Activated T-cell treated with anti-CD3 and anti-CD28 coated beads, Interleukin-2, amount 50 U/mL, for 72 hours (primary cell): Measurements from ENCODE around the gene GOLGB1. TPM values are rescaled to one million over a fixed set of nuclear protein-coding genes. Genes with fewer than 3 reads are reported as not detected.
"Not testable (repeated sequence)": the region's sequence is repeated elsewhere in the genome, so short reads cannot be mapped to it uniquely, and the experiment has no call there.

Source experiments
- ATAC-seq, 2 donors: fragments of 150-1000 bp; cut with Tn5 transposase; replicated peaks in 1 of 2; 2 replicates each; pipeline ENCODE4 v1.10.0; 2021; ENCODE audit warnings: moderate library complexity in 2 of 2, mild to moderate bottlenecking in 1 of 2
- DNase-seq, 2 donors: peaks; one replicate each; pipeline ENCODE4 v3.0.0; 2021 to 2022; ENCODE audit warnings: mixed read lengths in 1 of 2
- H3K27ac Mint-ChIP-seq: one replicate; pipeline ENCODE4 v1.8.0; 2022; ENCODE audit warnings: mild to moderate bottlenecking, moderate library complexity, mixed read lengths
- H3K27me3 Mint-ChIP-seq: one replicate; pipeline ENCODE4 v1.8.0; 2022; ENCODE audit warnings: low read depth, mixed read lengths
- H3K36me3 Mint-ChIP-seq, 2 donors: one replicate each; pipeline ENCODE4 v1.8.0; 2022; ENCODE audit warnings: mixed read lengths in 2 of 2, mild to moderate bottlenecking in 1 of 2; ENCODE audit not compliant: insufficient read depth in 2 of 2
- H3K4me1 Mint-ChIP-seq: one replicate; pipeline ENCODE4 v1.8.0; 2022; ENCODE audit warnings: low read depth, mixed read lengths
- H3K4me3 Mint-ChIP-seq, 2 donors: one replicate each; pipeline ENCODE4 v1.8.0; 2022; ENCODE audit warnings: mild to moderate bottlenecking in 2 of 2, mixed read lengths in 2 of 2, moderate library complexity in 2 of 2
- H3K9me3 Mint-ChIP-seq, 2 donors: one replicate each; pipeline ENCODE4 v1.8.0; 2022; ENCODE audit warnings: mixed read lengths in 2 of 2
- total RNA-seq, 2 donors: library from RNA; stranded (reverse); gene quantifications; one replicate each; pipeline ENCODE4 v1.2.3, GENCODE V29; 2022

Gene GOLGB1
- total RNA-seq, 2 donors from 2014 or later, result 26.5 to 33.1 TPM

- DNase-seq (no peak), ATAC-seq (no peak)
- H3K27me3 Mint-ChIP-seq, result no peaks in the 10 kb centered on the region
- no peaks in the 10 kb centered on the region for H3K36me3 Mint-ChIP-seq
- H3K9me3 Mint-ChIP-seq, result no peaks in the 10 kb centered on the region
- no peaks in the 10 kb centered on the region for H3K4me1 Mint-ChIP-seq
- H3K27ac Mint-ChIP-seq, result no peak overlapping the region
- H3K4me3 Mint-ChIP-seq, result no peak overlapping the region
Measured at GRCh38 chr3:121757812-121758545, 8.4 kb upstream of the GOLGB1 start.

GRCh38 chr3:121757087-121757811 is 7.7 kb upstream of the GOLGB1 start:
- H3K9me3 Mint-ChIP-seq, result no peaks in the 10 kb centered on the region
- H3K36me3 Mint-ChIP-seq, result no peaks in the 10 kb centered on the region
- no peak overlapping the region for H3K4me3 Mint-ChIP-seq
- DNase-seq, result no peak
- no peak overlapping the region for H3K27ac Mint-ChIP-seq
- no peaks in the 10 kb centered on the region for H3K27me3 Mint-ChIP-seq
- no peaks in the 10 kb centered on the region for H3K4me1 Mint-ChIP-seq
- no peak for ATAC-seq

- Mint-ChIP-seq H3K27ac (no peak overlapping the region), H3K4me1 (peaks cover under 1% of the 10 kb centered on the region), H3K9me3 (no peaks in the 10 kb centered on the region), H3K4me3 (no peak overlapping the region), H3K27me3 (no peaks in the 10 kb centered on the region), H3K36me3 (no peaks in the 10 kb centered on the region)
- ATAC-seq (no peak), DNase-seq (no peak)
Measured at GRCh38 chr3:121752772-121753171, 3.2 kb upstream of the GOLGB1 start.

- peaks cover 5% of the 10 kb centered on the region for H3K4me1 Mint-ChIP-seq
- H3K4me3 Mint-ChIP-seq, result no peak overlapping the region
- no peaks in the 10 kb centered on the region for H3K36me3 Mint-ChIP-seq
- DNase-seq (no peak), ATAC-seq (no peak)
- no peaks in the 10 kb centered on the region for H3K9me3 Mint-ChIP-seq
- no peak overlapping the region for H3K27ac Mint-ChIP-seq
- H3K27me3 Mint-ChIP-seq, result no peaks in the 10 kb centered on the region
Measured at GRCh38 chr3:121752261-121752660, 2.7 kb upstream of the GOLGB1 start.

- Mint-ChIP-seq H3K9me3 (no peaks in the 10 kb centered on the region), H3K4me3 (no peak overlapping the region), H3K4me1 (peaks cover 6% of the 10 kb centered on the region), H3K27me3 (no peaks in the 10 kb centered on the region), H3K27ac (no peak overlapping the region), H3K36me3 (no peaks in the 10 kb centered on the region)
- no peak for ATAC-seq
- no peak for DNase-seq
Measured at GRCh38 chr3:121750087-121750415, 510 bp upstream of the GOLGB1 start.

GRCh38 chr3:121748680-121749275 is 763 bp downstream of the GOLGB1 start:
- Mint-ChIP-seq H3K4me3 (no peak overlapping the region), H3K9me3 (no peaks in the 10 kb centered on the region)
- DNase-seq, result peak; percentile 51 to 55

GRCh38 chr3:121747976-121748375 is 1.6 kb downstream of the GOLGB1 start:
- H3K27me3 Mint-ChIP-seq, result no peaks in the 10 kb centered on the region
- H3K4me1 Mint-ChIP-seq, result peaks cover 6% of the 10 kb centered on the region
- H3K9me3 Mint-ChIP-seq, result no peaks in the 10 kb centered on the region
- no peak for DNase-seq
- H3K36me3 Mint-ChIP-seq, result no peaks in the 10 kb centered on the region
- no peak for ATAC-seq
- no peak overlapping the region for H3K4me3 Mint-ChIP-seq
- no peak overlapping the region for H3K27ac Mint-ChIP-seq

More at GRCh38 chr3:121748680-121749275, 763 bp downstream of the GOLGB1 start:
- Mint-ChIP-seq H3K27me3 (no peaks in the 10 kb centered on the region), H3K4me1 (peaks cover 6% of the 10 kb centered on the region), H3K27ac (no peak overlapping the region), H3K36me3 (no peaks in the 10 kb centered on the region)
- ATAC-seq, result peak; percentile 18 to 24

- H3K9me3 Mint-ChIP-seq, result not testable (repeated sequence)
Measured at GRCh38 chr3:121743106-121743505, 6.4 kb downstream of the GOLGB1 start.

GRCh38 chr3:121740896-121741295 is 8.6 kb downstream of the GOLGB1 start:
- H3K9me3 Mint-ChIP-seq, result peaks cover 0 to 2% of the 10 kb centered on the region in 2 donors
- DNase-seq (no peak), ATAC-seq (no peak)
- H3K27ac Mint-ChIP-seq, result no peak overlapping the region
- H3K36me3 Mint-ChIP-seq, result peaks cover 3 to 7% of the 10 kb centered on the region in 2 donors
- H3K4me3 Mint-ChIP-seq, result no peak overlapping the region
- H3K4me1 Mint-ChIP-seq, result peaks cover 41% of the 10 kb centered on the region
- H3K27me3 Mint-ChIP-seq, result no peaks in the 10 kb centered on the region

More at GRCh38 chr3:121743106-121743505, 6.4 kb downstream of the GOLGB1 start:
- not testable (repeated sequence) for ATAC-seq, H3K4me3 Mint-ChIP-seq, DNase-seq, H3K27me3 Mint-ChIP-seq, H3K27ac Mint-ChIP-seq, H3K36me3 Mint-ChIP-seq
- H3K4me1 Mint-ChIP-seq, result peaks cover 33% of the 10 kb centered on the region

GRCh38 chr3:121739902-121740301 is 9.6 kb downstream of the GOLGB1 start:
- DNase-seq (no peak), ATAC-seq (no peak)
- peaks cover 3 to 7% of the 10 kb centered on the region in 2 donors for H3K36me3 Mint-ChIP-seq
- no peaks in the 10 kb centered on the region for H3K27me3 Mint-ChIP-seq
- H3K9me3 Mint-ChIP-seq, result peaks cover 0 to 2% of the 10 kb centered on the region in 2 donors
- peaks cover 50% of the 10 kb centered on the region for H3K4me1 Mint-ChIP-seq
- no peak overlapping the region for H3K4me3 Mint-ChIP-seq
- no peak overlapping the region for H3K27ac Mint-ChIP-seq

GRCh38 chr3:121737644-121738043 is 11.9 kb downstream of the GOLGB1 start:
- Mint-ChIP-seq H3K27me3 (no peaks in the 10 kb centered on the region), H3K36me3 (peaks cover 2 to 6% of the 10 kb centered on the region in 2 donors), H3K4me1 (peaks cover 60% of the 10 kb centered on the region), H3K9me3 (peaks cover 0 to 2% of the 10 kb centered on the region in 2 donors), H3K4me3 (no peak overlapping the region), H3K27ac (no peak overlapping the region)
- DNase-seq (no peak), ATAC-seq (no peak)

- Mint-ChIP-seq H3K4me1 (peaks cover 54% of the 10 kb centered on the region), H3K27me3 (no peaks in the 10 kb centered on the region), H3K9me3 (no peaks in the 10 kb centered on the region), H3K27ac (peak overlapping the region; percentile 20), H3K4me3 (peak overlapping the region; percentile 71), H3K36me3 (no peaks in the 10 kb centered on the region)
- DNase-seq (peak; percentile 24 to 48), ATAC-seq (peak; percentile 78 to 79)
Measured at GRCh38 chr3:121736112-121736511, 13.4 kb downstream of the GOLGB1 start.

- Mint-ChIP-seq H3K27me3 (no peaks in the 10 kb centered on the region), H3K9me3 (no peaks in the 10 kb centered on the region), H3K4me3 (peak overlapping the region; percentile 53), H3K36me3 (no peaks in the 10 kb centered on the region), H3K27ac (peak overlapping the region; percentile 6), H3K4me1 (peaks cover 52% of the 10 kb centered on the region)
- DNase-seq (no peak), ATAC-seq (peak; percentile 95)
Measured at GRCh38 chr3:121735047-121735696, 14.4 kb downstream of the GOLGB1 start.
